ENCODE results near the gene PIP5K1B.

Gene PIP5K1B

GRCh38 chr9:68791169-68791568 lies 86.1 kb downstream of the PIP5K1B start:
- H3K4me1 Mint-ChIP-seq, result peaks cover 7% of the 10 kb centered on the region
- no peaks in the 10 kb centered on the region for H3K27me3 Mint-ChIP-seq
- ATAC-seq, result no peak
- H3K27ac Mint-ChIP-seq, result no peak overlapping the region
- H3K4me3 Mint-ChIP-seq, result no peak overlapping the region
- no peaks in the 10 kb centered on the region for H3K9me3 Mint-ChIP-seq
- peaks cover 30% of the 10 kb centered on the region for H3K36me3 Mint-ChIP-seq

GRCh38 chr9:68793605-68794343 lies 88.7 kb downstream of the PIP5K1B start:
- Mint-ChIP-seq H3K27ac (no peak overlapping the region), H3K36me3 (peaks cover 27% of the 10 kb centered on the region), H3K4me1 (peaks cover 24% of the 10 kb centered on the region), H3K4me3 (no peak overlapping the region), H3K9me3 (no peaks in the 10 kb centered on the region), H3K27me3 (no peaks in the 10 kb centered on the region)
- ATAC-seq, result peak; percentile 99

GRCh38 chr9:68794898-68795297 lies 89.9 kb downstream of the PIP5K1B start:
- Mint-ChIP-seq H3K27ac (no peak overlapping the region), H3K4me1 (peaks cover 28% of the 10 kb centered on the region), H3K9me3 (no peaks in the 10 kb centered on the region), H3K27me3 (no peaks in the 10 kb centered on the region), H3K4me3 (no peak overlapping the region), H3K36me3 (peaks cover 27% of the 10 kb centered on the region)
- no peak for ATAC-seq

GRCh38 chr9:68795411-68795810 lies 90.4 kb downstream of the PIP5K1B start:
- H3K4me3 Mint-ChIP-seq, result no peak overlapping the region
- ATAC-seq, result no peak
- no peaks in the 10 kb centered on the region for H3K9me3 Mint-ChIP-seq
- no peak overlapping the region for H3K27ac Mint-ChIP-seq
- H3K36me3 Mint-ChIP-seq, result peaks cover 27% of the 10 kb centered on the region
- H3K27me3 Mint-ChIP-seq, result no peaks in the 10 kb centered on the region
- H3K4me1 Mint-ChIP-seq, result peaks cover 28% of the 10 kb centered on the region

- no peak overlapping the region for H3K27ac Mint-ChIP-seq
- no peak for ATAC-seq
- H3K36me3 Mint-ChIP-seq, result peaks cover 22% of the 10 kb centered on the region
- H3K4me3 Mint-ChIP-seq, result no peak overlapping the region
- H3K4me1 Mint-ChIP-seq, result peaks cover 28% of the 10 kb centered on the region
- no peaks in the 10 kb centered on the region for H3K27me3 Mint-ChIP-seq
- no peaks in the 10 kb centered on the region for H3K9me3 Mint-ChIP-seq
These were observed 92.1 kb downstream of the PIP5K1B start for GRCh38 chr9:68797116-68797515.

- Mint-ChIP-seq H3K27ac (peak overlapping the region; percentile 13), H3K27me3 (no peaks in the 10 kb centered on the region), H3K4me1 (peaks cover 28% of the 10 kb centered on the region), H3K9me3 (no peaks in the 10 kb centered on the region), H3K36me3 (peaks cover 20% of the 10 kb centered on the region), H3K4me3 (no peak overlapping the region)
- ATAC-seq, result no peak
These were observed 93.4 kb downstream of the PIP5K1B start for GRCh38 chr9:68798423-68798822.

- Mint-ChIP-seq H3K4me1 (peaks cover 40% of the 10 kb centered on the region), H3K27ac (no peak overlapping the region), H3K9me3 (no peaks in the 10 kb centered on the region), H3K36me3 (peaks cover 30% of the 10 kb centered on the region), H3K4me3 (no peak overlapping the region), H3K27me3 (no peaks in the 10 kb centered on the region)
- ATAC-seq, result no peak
These were observed 95.8 kb downstream of the PIP5K1B start for GRCh38 chr9:68800836-68801235.

- H3K4me3 Mint-ChIP-seq, result no peak overlapping the region
- ATAC-seq, result peak; percentile 99
- peaks cover 37% of the 10 kb centered on the region for H3K4me1 Mint-ChIP-seq
- H3K27me3 Mint-ChIP-seq, result no peaks in the 10 kb centered on the region
- H3K9me3 Mint-ChIP-seq, result no peaks in the 10 kb centered on the region
- peaks cover 28% of the 10 kb centered on the region for H3K36me3 Mint-ChIP-seq
- no peak overlapping the region for H3K27ac Mint-ChIP-seq
These were observed 97.5 kb downstream of the PIP5K1B start for GRCh38 chr9:68802525-68803015.

- Mint-ChIP-seq H3K27ac (peak overlapping the region; percentile 44), H3K4me3 (no peak overlapping the region), H3K9me3 (no peaks in the 10 kb centered on the region), H3K36me3 (peaks cover 19% of the 10 kb centered on the region), H3K27me3 (no peaks in the 10 kb centered on the region), H3K4me1 (peaks cover 30% of the 10 kb centered on the region)
- ATAC-seq, result no peak
These were observed 100.2 kb downstream of the PIP5K1B start for GRCh38 chr9:68804911-68805889.

- Mint-ChIP-seq H3K27ac (peak overlapping the region; percentile 7), H3K27me3 (no peaks in the 10 kb centered on the region), H3K4me1 (peaks cover 30% of the 10 kb centered on the region), H3K4me3 (no peak overlapping the region), H3K36me3 (peaks cover 19% of the 10 kb centered on the region), H3K9me3 (no peaks in the 10 kb centered on the region)
- no peak for ATAC-seq
These were observed 101.0 kb downstream of the PIP5K1B start for GRCh38 chr9:68805890-68806517.

GRCh38 chr9:68808338-68808890 lies 103.4 kb downstream of the PIP5K1B start:
- no peak for ATAC-seq
- Mint-ChIP-seq H3K27me3 (no peaks in the 10 kb centered on the region), H3K4me3 (no peak overlapping the region), H3K9me3 (no peaks in the 10 kb centered on the region), H3K36me3 (peaks cover 36% of the 10 kb centered on the region), H3K27ac (no peak overlapping the region), H3K4me1 (peaks cover 33% of the 10 kb centered on the region)

- Mint-ChIP-seq H3K9me3 (no peaks in the 10 kb centered on the region), H3K4me3 (no peak overlapping the region), H3K27me3 (no peaks in the 10 kb centered on the region), H3K36me3 (peaks cover 36% of the 10 kb centered on the region), H3K4me1 (peaks cover 6% of the 10 kb centered on the region), H3K27ac (no peak overlapping the region)
- ATAC-seq, result no peak
These were observed 112.2 kb downstream of the PIP5K1B start for GRCh38 chr9:68817079-68817875.

GRCh38 chr9:68819065-68819464 lies 114.0 kb downstream of the PIP5K1B start:
- peaks cover 37% of the 10 kb centered on the region for H3K36me3 Mint-ChIP-seq
- no peak overlapping the region for H3K27ac Mint-ChIP-seq
- ATAC-seq, result no peak
- no peak overlapping the region for H3K4me3 Mint-ChIP-seq
- no peaks in the 10 kb centered on the region for H3K9me3 Mint-ChIP-seq
- no peaks in the 10 kb centered on the region for H3K4me1 Mint-ChIP-seq
- H3K27me3 Mint-ChIP-seq, result no peaks in the 10 kb centered on the region

GRCh38 chr9:68821911-68822310 lies 116.9 kb downstream of the PIP5K1B start:
- no peaks in the 10 kb centered on the region for H3K9me3 Mint-ChIP-seq
- no peak overlapping the region for H3K4me3 Mint-ChIP-seq
- peaks cover 38% of the 10 kb centered on the region for H3K36me3 Mint-ChIP-seq
- no peak for ATAC-seq
- H3K27me3 Mint-ChIP-seq, result no peaks in the 10 kb centered on the region
- no peak overlapping the region for H3K27ac Mint-ChIP-seq
- H3K4me1 Mint-ChIP-seq, result no peaks in the 10 kb centered on the region

All from stimulated activated memory B cell treated with anti-CD40 and anti-IgM and Interleukin-4, amounts not matched to agents 10 μg/mL and 1 μg/mL and 100 μg/mL, for 72 hours (primary cell).